Measurements from ENCODE around the gene PERCC1. TPM values are rescaled to one million over a fixed set of nuclear protein-coding genes. Genes with fewer than 3 reads are reported as not detected.

Gene PERCC1
- total RNA-seq, 1 experiment from 2014 or later = not detected

DNA sequence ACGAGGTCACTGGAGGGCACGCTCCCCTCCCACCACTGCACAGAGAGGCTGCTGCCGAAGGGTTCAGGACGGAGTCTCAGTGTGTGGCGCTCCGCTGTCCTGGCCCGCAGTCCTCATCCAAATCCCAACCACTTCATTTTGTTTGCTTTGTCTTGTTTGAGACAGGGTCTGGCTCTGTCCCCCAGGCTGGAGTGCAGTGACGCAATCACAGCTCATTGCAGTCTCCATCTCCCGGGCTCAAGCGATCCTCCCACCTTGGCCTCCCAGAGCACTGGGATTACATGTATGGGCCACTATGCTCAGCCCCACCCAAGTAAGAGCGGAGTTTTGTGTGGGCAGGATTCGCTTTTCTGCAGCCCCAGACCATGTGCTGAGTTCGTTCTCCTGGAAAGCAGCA lies 29.1 kb upstream of the PERCC1 start:
- ChIA-PET POLR2A (no interaction called here), CTCF (no interaction called here)
- Mint-ChIP-seq H3K9me3 (no peaks in the 10 kb centered on the region), H3K36me3 (peaks cover 11% of the 10 kb centered on the region; the same call in 1 of the 2 replicates), H3K4me1 (no peaks in the 10 kb centered on the region), H3K27me3 (ENCODE audit: low read depth) (no peaks in the 10 kb centered on the region), H3K4me3 (no peak overlapping the region), H3K27ac (no peak overlapping the region)
- no peak for DNase-seq (ENCODE audit: low spot score)
- no peak for ATAC-seq
- no peak for TF ChIP-seq JAZF1 (CRISPR knock-in tag; IDR thresholded peaks at IDR 0.05)
- no peak for TF ChIP-seq TCF7 (CRISPR knock-in tag; IDR thresholded peaks at IDR 0.05; ENCODE audit: low read depth)
- TF ChIP-seq STAT6 (CRISPR knock-in tag; conservative IDR thresholded peaks at IDR 0.05; ENCODE audit: low read depth) = no peak
- no peak for TF ChIP-seq FOXK1 (CRISPR knock-in tag; IDR thresholded peaks at IDR 0.05)
- TF ChIP-seq MXD4 (CRISPR knock-in tag; IDR thresholded peaks at IDR 0.05; ENCODE audit: borderline replicate concordance) = no peak
- TF ChIP-seq, protein P1, sequence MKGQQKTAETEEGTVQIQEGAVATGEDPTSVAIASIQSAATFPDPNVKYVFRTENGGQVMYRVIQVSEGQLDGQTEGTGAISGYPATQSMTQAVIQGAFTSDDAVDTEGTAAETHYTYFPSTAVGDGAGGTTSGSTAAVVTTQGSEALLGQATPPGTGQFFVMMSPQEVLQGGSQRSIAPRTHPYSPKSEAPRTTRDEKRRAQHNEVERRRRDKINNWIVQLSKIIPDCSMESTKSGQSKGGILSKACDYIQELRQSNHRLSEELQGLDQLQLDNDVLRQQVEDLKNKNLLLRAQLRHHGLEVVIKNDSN (CRISPR knock-in tag; IDR thresholded peaks at IDR 0.05) = no peak
- TF ChIP-seq NFYB (CRISPR knock-in tag; conservative IDR thresholded peaks at IDR 0.05; ENCODE audit: low read depth) = no peak
- no peak for TF ChIP-seq SOX15 (CRISPR knock-in tag; IDR thresholded peaks at IDR 0.05)
- TF ChIP-seq ZNF232 (CRISPR knock-in tag; IDR thresholded peaks at IDR 0.05) = no peak
- no peak for TF ChIP-seq PRRX2 (CRISPR knock-in tag; IDR thresholded peaks at IDR 0.05)
- no peak for TF ChIP-seq ZNF425 (CRISPR knock-in tag; conservative IDR thresholded peaks at IDR 0.05)
- no peak for TF ChIP-seq TEAD4 (CRISPR knock-in tag; IDR thresholded peaks at IDR 0.05)

GRCh38 chr16:1403036-1403435 lies 27.8 kb upstream of the PERCC1 start:
- H3K4me3 Mint-ChIP-seq = no peak overlapping the region
- no peaks in the 10 kb centered on the region for H3K4me1 Mint-ChIP-seq
- ChIA-PET POLR2A (no interaction called here), CTCF (no interaction called here)
- DNase-seq (ENCODE audit: low spot score) (no peak), ATAC-seq (no peak)
- no peak overlapping the region; the same call in 1 of the 2 replicates for H3K27ac Mint-ChIP-seq
- no peaks in the 10 kb centered on the region for H3K9me3 Mint-ChIP-seq
- no peaks in the 10 kb centered on the region for H3K27me3 Mint-ChIP-seq (ENCODE audit: low read depth)
- TF ChIP-seq, protein P2, sequence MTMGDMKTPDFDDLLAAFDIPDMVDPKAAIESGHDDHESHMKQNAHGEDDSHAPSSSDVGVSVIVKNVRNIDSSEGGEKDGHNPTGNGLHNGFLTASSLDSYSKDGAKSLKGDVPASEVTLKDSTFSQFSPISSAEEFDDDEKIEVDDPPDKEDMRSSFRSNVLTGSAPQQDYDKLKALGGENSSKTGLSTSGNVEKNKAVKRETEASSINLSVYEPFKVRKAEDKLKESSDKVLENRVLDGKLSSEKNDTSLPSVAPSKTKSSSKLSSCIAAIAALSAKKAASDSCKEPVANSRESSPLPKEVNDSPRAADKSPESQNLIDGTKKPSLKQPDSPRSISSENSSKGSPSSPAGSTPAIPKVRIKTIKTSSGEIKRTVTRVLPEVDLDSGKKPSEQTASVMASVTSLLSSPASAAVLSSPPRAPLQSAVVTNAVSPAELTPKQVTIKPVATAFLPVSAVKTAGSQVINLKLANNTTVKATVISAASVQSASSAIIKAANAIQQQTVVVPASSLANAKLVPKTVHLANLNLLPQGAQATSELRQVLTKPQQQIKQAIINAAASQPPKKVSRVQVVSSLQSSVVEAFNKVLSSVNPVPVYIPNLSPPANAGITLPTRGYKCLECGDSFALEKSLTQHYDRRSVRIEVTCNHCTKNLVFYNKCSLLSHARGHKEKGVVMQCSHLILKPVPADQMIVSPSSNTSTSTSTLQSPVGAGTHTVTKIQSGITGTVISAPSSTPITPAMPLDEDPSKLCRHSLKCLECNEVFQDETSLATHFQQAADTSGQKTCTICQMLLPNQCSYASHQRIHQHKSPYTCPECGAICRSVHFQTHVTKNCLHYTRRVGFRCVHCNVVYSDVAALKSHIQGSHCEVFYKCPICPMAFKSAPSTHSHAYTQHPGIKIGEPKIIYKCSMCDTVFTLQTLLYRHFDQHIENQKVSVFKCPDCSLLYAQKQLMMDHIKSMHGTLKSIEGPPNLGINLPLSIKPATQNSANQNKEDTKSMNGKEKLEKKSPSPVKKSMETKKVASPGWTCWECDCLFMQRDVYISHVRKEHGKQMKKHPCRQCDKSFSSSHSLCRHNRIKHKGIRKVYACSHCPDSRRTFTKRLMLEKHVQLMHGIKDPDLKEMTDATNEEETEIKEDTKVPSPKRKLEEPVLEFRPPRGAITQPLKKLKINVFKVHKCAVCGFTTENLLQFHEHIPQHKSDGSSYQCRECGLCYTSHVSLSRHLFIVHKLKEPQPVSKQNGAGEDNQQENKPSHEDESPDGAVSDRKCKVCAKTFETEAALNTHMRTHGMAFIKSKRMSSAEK (CRISPR knock-in tag; IDR thresholded peaks at IDR 0.05; ENCODE audit: borderline replicate concordance) = no peak
- TF ChIP-seq, protein P3, sequence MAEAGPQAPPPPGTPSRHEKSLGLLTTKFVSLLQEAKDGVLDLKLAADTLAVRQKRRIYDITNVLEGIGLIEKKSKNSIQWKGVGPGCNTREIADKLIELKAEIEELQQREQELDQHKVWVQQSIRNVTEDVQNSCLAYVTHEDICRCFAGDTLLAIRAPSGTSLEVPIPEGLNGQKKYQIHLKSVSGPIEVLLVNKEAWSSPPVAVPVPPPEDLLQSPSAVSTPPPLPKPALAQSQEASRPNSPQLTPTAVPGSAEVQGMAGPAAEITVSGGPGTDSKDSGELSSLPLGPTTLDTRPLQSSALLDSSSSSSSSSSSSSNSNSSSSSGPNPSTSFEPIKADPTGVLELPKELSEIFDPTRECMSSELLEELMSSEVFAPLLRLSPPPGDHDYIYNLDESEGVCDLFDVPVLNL (CRISPR knock-in tag; IDR thresholded peaks at IDR 0.05; ENCODE audit: borderline replicate concordance, low read depth) = no peak
- no peak for TF ChIP-seq ZBTB21 (CRISPR knock-in tag; IDR thresholded peaks at IDR 0.05; ENCODE audit: borderline replicate concordance)
- TF ChIP-seq ESRRA (CRISPR knock-in tag; IDR thresholded peaks at IDR 0.05; ENCODE audit: borderline replicate concordance) = no peak
- no peak for TF ChIP-seq ZNF396 (CRISPR knock-in tag; IDR thresholded peaks at IDR 0.05; ENCODE audit: borderline replicate concordance)
- TF ChIP-seq FOXK1 (CRISPR knock-in tag; IDR thresholded peaks at IDR 0.05) = no peak
- TF ChIP-seq NR1H2 (CRISPR knock-in tag; IDR thresholded peaks at IDR 0.05) = no peak
- no peak for TF ChIP-seq ZNF232 (CRISPR knock-in tag; IDR thresholded peaks at IDR 0.05)
- no peak for TF ChIP-seq EMX1 (CRISPR knock-in tag; IDR thresholded peaks at IDR 0.05)
- peaks cover 11% of the 10 kb centered on the region; the same call in 1 of the 2 replicates for H3K36me3 Mint-ChIP-seq
